G401 (cell line): ENCODE data around the gene KYAT1. TPM values are rescaled to one million over a fixed set of nuclear protein-coding genes. Genes with fewer than 3 reads are reported as not detected.
"Not testable (repeated sequence)": the region's sequence is repeated elsewhere in the genome, so short reads cannot be mapped to it uniquely, and the experiment has no call there.

Source experiments
- DNase-seq: peaks from one replicate; pipeline ENCODE4 v3.0.0-alpha.2; 2015; ENCODE audit warnings: low spot score
- in situ Hi-C: cut with HindIII; loops from 2 replicates; pipeline ENCODE4 v1.10.0; 2016; ENCODE audit warnings: low sequenced_read_pairs, mixed read lengths
- total RNA-seq: library from RNA; depleted of rRNA; stranded (reverse); fragments of >200 nt; shearing (Covaris generic); gene quantifications from 2 replicates; pipeline ENCODE4 v1.2.3, GENCODE V29; 2014

Gene KYAT1
- total RNA-seq, 1 experiment from 2014 or later = 10.5 TPM

- in situ Hi-C loops = no loop called here
- no peak for DNase-seq
Observed at GRCh38 chr9:128887914-128888350, 6.2 kb upstream of the KYAT1 start.

- DNase-seq = no peak
- in situ Hi-C loops = no loop called here
Observed at GRCh38 chr9:128887049-128887448, 5.3 kb upstream of the KYAT1 start.

GRCh38 chr9:128886211-128886891 lies 4.6 kb upstream of the KYAT1 start:
- in situ Hi-C loops = no loop called here
- no peak for DNase-seq

- in situ Hi-C loops = no loop called here
- DNase-seq = peak; percentile 41
Observed at GRCh38 chr9:128885798-128886197, 4.0 kb upstream of the KYAT1 start.

- in situ Hi-C loops = no loop called here
- DNase-seq = peak; percentile 85
Observed at GRCh38 chr9:128885376-128885775, 3.6 kb upstream of the KYAT1 start.

- DNase-seq = no peak
- in situ Hi-C loops = no loop called here
Observed at GRCh38 chr9:128884164-128884563, 2.4 kb upstream of the KYAT1 start.

- in situ Hi-C loops = no loop called here
- no peak for DNase-seq
Observed at GRCh38 chr9:128882677-128883603, 1.2 kb upstream of the KYAT1 start.

GRCh38 chr9:128877852-128878251 lies 3.9 kb downstream of the KYAT1 start:
- DNase-seq = no peak
- in situ Hi-C loops = no loop called here

- in situ Hi-C loops, DNase-seq: not testable (repeated sequence)
Observed at GRCh38 chr9:128870941-128871265, 10.8 kb downstream of the KYAT1 start.

GRCh38 chr9:128870128-128870940 lies 11.4 kb downstream of the KYAT1 start:
- in situ Hi-C loops = no loop called here
- DNase-seq = no peak

- DNase-seq = peak; percentile 70
- in situ Hi-C loops = no loop called here
Observed at GRCh38 chr9:128863647-128864046, 18.1 kb downstream of the KYAT1 start.

- in situ Hi-C loops = no loop called here
- no peak for DNase-seq
Observed at GRCh38 chr9:128862401-128862851, 19.3 kb downstream of the KYAT1 start.

- in situ Hi-C loops = no loop called here
Observed at GRCh38 chr9:128861501-128861900, 20.2 kb downstream of the KYAT1 start.

GRCh38 chr9:128860937-128861336 lies 20.8 kb downstream of the KYAT1 start:
- in situ Hi-C loops = no loop called here
- no peak for DNase-seq

More at GRCh38 chr9:128861501-128861900, 20.2 kb downstream of the KYAT1 start:
- DNase-seq = no peak

GRCh38 chr9:128858476-128858875 lies 23.3 kb downstream of the KYAT1 start:
- in situ Hi-C loops, DNase-seq: not testable (repeated sequence)

- DNase-seq = not testable (repeated sequence)
Observed at GRCh38 chr9:128854454-128854853, 27.3 kb downstream of the KYAT1 start.

GRCh38 chr9:128852646-128853045 lies 29.1 kb downstream of the KYAT1 start:
- in situ Hi-C loops, DNase-seq: not testable (repeated sequence)

More at GRCh38 chr9:128854454-128854853, 27.3 kb downstream of the KYAT1 start:
- in situ Hi-C loops = not testable (repeated sequence)

GRCh38 chr9:128851779-128852600 lies 29.8 kb downstream of the KYAT1 start:
- in situ Hi-C loops = not testable (repeated sequence)
- peak; percentile 50 for DNase-seq
